Stimulated activated CD8-positive, alpha-beta memory T cell treated with anti-CD3 and anti-CD28 coated beads, Interleukin-15, amount 100 ng/mL, for 24 hours (primary cell): ENCODE data around the gene SYNGR2.
"Not testable (repeated sequence)": the region's sequence is repeated elsewhere in the genome, so short reads cannot be mapped to it uniquely, and the experiment has no call there.

Source experiments
- DNase-seq: peaks from one replicate; pipeline ENCODE4 v3.0.0-alpha.2; 2020; ENCODE audit warnings: low read depth

Gene SYNGR2

DNA sequence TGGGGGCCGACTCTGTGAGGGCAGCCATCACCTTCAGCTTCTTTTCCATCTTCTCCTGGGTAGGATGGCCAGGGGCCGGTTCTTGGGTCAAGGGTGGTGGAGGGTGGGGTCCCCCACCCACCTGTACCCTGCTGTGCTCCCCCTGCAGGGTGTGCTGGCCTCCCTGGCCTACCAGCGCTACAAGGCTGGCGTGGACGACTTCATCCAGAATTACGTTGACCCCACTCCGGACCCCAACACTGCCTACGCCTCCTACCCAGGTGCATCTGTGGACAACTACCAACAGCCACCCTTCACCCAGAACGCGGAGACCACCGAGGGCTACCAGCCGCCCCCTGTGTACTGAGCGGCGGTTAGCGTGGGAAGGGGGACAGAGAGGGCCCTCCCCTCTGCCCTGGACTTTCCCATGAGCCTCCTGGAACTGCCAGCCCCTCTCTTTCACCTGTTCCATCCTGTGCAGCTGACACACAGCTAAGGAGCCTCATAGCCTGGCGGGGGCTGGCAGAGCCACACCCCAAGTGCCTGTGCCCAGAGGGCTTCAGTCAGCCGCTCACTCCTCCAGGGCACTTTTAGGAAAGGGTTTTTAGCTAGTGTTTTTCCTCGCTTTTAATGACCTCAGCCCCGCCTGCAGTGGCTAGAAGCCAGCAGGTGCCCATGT, 3.3 kb downstream of the SYNGR2 start:
- DNase-seq: not testable (repeated sequence)

DNA sequence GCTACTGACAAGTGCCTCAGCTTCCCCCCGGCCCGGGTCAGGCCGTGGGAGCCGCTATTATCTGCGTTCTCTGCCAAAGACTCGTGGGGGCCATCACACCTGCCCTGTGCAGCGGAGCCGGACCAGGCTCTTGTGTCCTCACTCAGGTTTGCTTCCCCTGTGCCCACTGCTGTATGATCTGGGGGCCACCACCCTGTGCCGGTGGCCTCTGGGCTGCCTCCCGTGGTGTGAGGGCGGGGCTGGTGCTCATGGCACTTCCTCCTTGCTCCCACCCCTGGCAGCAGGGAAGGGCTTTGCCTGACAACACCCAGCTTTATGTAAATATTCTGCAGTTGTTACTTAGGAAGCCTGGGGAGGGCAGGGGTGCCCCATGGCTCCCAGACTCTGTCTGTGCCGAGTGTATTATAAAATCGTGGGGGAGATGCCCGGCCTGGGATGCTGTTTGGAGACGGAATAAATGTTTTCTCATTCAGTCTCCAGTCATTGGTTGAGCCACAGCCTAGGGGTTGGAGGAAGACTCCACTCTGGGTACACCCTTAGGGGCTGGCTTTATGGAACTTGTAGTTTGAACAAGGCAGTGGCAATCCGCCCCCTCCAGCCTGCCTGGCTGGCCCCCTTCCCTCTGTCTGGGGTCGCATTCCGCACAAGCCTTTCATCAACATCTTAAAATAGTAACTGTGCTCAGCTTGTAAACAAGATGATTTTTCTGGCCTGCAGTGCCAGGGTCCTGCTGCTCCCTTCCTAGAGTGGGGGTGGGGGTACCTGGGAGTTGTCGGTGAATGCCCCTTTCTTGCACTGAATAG, 4.1 kb downstream of the SYNGR2 start:
- no peak for DNase-seq

DNA sequence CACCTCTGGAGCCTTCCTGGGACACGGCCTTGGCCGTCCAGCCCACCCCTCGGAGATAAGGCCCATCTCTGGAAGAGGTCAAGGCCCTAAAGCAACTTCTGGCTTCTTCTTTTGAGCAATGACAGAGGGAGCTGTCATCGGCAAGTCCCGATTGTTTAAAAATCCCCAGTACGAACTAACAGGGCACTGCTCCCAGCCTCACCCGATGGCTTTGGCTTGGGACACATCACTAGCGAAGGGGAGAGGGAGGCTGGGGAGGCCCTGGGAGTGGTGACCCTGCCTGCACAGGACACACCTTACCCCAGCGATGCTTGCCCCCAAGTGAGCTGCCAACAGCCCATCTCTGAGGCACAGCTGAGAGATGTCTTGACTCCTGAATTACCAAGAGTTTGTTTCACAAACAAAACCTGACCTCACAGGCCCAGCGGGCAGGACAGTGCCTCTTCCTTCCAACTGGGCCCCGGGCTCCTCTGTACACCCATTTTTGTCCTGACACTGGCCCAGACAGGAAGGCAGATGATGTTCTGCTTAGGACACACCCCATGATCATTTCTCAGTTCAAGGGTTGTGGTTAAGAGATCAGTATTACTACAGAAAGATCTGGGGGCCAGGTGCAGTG, 4.8 kb downstream of the SYNGR2 start:
- no peak for DNase-seq

DNA sequence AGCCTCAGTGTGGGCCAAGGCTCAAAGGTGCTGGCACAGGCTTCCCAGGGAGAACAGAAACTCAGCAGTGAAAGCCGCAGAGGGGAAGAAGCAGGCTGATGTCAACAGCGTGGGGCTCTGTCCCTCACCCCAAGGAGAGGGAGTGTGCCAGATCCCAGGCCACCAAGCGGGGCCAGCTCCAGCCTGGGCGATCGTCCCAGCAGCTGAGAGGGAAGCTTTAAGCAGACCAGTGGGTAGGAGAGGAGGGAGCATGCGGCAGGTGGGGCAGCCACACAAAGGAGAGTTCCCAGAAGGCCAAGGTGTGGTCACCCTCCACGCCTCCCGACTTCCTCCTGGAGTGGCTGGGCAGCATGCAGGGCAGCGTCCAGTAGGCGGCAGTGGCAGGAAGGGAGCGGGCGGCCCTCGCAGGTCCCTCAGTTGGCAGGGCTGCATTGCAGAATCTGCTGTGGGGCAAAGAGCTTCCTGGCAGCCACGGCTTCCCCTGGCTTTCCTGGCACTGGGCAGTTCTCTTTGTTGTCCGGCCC, 6.0 kb downstream of the SYNGR2 start:
- no peak for DNase-seq

DNA sequence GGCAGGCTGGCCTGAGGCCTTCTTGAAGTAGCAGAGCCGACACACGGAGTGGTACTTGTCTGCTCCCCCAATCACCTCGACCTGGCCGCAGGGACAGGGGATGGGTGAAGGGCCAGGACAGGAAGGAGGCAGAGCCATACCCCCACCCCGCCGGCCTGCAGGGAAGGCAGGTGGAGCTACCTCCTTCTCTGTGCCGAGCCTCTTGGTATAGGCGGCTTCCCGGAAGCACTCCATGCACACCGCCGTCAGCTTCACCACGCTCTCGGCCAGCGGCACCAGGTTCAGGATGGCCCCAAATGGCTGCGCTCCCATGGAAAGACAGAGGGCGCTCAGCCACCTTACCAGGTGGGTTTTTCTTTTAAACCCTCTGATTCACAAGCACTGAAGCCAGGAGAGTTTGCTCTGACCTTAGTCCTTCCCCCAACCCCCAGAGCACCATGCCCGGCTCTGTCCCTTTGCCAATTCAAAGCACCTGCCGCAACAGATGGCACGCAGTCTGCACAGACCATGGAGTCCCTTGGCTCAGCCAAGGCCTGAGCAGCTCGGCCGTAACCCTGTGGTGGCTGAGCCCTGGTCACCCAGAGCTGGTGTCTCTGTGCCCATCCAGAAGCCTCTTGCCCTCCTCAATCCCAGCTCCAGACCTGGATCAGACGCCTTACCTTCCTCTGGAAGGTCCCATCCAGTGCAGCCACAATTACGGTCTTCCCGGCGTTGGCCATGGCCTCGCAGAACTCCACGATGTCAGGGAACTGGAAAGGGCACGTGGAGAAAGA, 6.7 kb downstream of the SYNGR2 start:
- no peak for DNase-seq

DNA sequence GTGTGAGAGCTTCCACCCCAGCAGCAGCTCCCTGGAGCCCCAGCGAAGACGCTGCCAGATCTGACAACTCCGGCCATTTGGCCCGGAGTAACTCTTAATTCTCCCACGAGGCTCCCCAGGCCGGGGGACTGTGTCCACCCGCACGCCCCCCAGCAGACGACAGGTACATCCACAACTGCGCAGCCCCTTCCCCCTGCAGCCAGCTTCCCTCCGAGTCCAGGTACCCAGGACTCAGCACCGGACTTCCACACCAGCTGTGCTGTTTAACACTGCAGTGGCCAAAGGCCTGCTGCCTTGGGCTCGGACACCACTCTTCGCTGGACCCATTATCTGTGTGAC, 7.2 kb downstream of the SYNGR2 start:
- DNase-seq: no peak

DNA sequence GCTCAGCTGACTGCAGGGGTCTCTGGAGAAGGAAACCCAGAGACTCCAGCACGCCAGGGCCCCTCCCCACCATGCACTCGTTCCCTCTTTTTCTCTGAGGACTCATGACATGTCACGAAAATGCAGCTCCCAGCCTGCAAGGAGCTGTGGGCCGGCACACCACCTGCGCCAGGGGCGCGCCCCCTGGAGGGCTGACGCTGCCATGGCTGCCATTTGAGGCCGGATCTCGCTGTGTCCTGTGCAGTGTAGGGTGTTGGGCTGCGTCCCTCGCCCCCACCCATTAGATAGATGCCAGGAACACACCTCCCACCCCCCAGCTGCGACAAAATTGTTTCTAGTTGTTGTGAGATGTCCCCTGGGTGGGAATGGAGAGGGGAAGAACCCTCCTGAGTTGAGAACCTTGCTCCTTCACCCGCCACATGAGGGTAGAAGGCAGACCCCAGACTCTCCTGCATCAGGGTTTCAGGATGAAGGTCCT, 8.2 kb downstream of the SYNGR2 start:
- peak; percentile 53 for DNase-seq

DNA sequence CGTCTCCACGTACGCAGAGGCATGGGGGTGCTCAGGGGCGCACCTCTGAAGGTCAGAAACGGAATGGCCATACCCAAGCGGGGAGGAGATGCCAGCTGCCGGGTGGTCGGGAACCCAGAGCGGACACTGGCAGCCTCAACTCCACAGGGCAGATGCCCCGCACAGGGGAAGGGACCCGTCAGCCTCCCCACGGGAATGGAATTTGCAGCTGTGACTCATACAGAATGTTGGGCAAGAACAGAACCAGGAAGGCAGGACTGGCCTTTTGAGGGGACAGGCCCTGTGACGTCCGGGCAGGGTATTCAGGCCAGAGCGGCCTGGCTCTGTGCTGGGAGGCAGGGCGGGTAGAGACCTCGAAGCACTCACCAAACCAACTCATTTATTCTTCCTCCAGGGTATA, 11.0 kb downstream of the SYNGR2 start:
- DNase-seq: no peak

DNA sequence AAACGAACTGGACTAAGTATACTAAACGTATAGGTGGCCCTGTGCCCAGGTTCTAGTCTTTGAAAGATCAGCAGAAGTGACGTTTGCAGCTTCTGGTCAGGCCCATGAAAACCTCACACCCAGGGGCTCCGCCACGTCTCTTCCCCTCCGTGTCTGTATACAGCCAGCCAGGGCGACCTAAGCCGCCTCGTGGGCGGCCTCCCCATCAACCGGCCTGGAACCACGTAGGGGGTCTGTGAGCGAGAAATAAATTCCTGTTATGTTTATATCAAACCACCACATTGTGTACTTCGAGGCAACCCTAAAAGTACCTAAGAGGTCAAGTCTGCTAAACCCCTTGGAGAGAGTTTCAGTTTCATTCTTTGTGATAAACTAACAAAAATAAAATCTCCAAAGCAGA, 11.7 kb downstream of the SYNGR2 start:
- no peak for DNase-seq

DNA sequence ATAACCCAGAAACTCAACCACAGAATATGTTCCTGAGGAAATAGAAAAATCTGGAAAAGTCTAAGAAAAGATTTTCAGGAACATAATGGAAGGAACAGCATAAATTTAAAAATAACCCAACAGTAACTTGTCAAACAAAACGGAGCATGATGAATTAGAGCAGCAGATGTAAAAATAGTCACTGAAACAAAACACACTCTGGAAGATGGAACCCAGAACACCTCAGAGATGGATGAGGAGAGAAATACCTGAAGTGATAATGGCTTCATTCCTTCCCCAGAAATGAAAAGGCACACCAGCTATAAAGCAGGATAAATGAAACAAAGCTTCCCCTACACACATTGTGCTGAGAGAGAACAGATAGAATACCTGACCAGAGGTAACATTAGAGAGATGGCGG, 12.1 kb downstream of the SYNGR2 start:
- no peak for DNase-seq

DNA sequence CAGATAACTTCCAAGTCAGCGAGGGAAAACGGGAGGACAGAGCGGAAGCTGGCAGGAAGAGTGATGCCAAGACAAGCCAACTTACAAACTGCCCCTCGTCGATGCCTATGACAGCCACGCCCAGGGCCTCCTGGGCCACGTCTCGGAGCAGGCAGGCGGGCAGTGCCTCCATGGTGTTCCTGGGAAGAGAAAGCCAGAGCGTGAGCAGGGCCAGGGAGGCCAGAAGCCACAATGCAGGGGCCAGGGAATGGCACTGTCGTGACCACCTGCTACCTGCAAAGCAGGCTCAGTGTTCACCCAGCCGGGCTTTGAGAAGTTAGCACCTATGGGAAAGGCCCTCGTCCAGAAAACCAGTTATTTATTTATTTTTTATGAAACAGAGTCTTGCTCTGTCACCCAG, 14.1 kb downstream of the SYNGR2 start:
- no peak for DNase-seq

DNA sequence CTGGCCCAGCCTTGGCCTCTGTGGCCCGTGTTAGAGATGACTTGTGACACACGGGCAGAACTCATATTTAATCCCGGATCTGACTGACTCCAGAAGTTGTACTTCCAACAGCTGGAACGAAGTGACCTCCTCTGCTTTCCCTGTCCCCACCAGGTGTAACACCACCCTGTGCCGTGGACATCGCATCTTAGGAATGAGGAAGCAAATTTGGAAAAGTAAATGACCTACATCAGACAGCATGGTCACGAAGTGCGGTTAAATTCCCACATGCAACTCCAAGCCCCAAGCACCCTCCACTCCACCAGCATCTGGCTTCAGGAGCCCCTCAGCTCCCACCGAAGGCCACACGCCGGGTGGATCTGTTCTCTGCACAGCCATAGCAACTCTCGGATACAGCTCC, 15.5 kb downstream of the SYNGR2 start:
- no peak for DNase-seq

DNA sequence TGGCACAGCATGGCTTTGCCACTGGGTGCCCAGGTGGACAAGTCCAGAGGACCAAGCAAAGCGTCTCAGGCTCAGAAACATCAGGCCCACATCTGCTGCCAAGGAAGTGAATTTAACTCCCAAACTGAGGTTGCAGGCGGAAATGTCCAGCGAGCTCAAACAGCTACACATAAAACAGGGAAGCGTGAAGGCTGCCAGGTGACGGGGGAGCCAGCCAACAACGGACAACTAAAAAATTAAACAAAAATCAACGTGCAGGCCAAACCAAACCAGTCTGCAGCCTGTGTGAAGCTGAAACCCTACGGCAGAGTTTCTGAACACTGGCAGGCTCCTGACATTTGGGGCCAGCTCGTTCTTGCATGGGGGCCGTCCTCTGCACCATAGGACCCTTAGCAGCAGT, 16.0 kb downstream of the SYNGR2 start:
- DNase-seq: no peak

DNA sequence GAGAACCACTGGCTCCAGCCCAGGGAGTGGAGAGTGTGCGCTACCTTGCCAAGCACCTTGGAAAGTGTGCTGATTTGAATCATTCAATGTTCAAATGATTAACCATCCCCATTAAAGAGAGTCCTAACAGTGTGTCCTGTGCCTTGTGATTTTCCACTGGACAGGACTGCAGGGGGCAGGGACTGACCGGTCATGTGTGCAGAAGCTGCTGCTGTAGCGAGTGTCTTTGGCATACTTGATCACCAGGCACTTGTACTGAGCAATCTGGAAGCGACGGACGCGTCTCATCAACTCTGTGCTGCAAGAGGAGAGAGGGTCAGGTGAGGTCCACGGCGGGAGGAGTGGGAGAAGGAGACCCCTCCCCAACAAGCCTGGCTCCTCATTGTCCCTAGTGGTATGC, 16.5 kb downstream of the SYNGR2 start:
- DNase-seq: no peak

DNA sequence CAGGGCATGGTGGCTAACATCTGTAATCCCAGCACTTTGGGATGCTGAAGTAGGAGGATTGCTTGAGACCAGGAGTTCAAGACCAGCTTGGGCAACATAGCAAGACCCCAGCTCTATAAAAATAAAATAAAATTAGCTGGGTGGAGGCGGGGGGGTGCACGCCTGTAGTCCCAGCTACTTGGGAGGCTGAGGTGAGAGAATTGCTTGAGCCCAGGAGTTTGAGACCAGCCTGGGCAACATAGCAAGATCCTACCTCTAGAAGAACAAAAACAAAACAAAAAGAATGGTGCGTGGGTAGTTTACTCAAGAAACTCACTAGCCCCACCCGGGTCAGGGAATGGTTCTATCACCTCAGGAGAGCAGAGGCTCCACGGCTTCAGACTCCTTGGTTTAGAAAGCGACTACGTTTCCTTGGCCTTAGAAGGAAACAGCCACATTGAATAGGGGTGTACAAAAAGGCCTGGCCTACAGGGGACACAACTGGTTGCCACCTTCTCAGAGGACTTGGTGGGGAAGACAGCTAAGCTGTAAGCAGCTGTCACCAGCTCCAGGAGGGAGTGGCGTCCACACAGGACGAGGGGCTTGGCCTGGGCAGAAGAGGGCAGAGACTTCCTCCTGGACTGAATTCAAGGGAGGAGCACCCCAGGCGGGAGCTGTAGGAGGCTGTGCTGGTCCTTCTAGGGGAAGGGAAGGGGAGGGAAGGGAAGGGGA, 17.8 kb downstream of the SYNGR2 start:
- no peak for DNase-seq

DNA sequence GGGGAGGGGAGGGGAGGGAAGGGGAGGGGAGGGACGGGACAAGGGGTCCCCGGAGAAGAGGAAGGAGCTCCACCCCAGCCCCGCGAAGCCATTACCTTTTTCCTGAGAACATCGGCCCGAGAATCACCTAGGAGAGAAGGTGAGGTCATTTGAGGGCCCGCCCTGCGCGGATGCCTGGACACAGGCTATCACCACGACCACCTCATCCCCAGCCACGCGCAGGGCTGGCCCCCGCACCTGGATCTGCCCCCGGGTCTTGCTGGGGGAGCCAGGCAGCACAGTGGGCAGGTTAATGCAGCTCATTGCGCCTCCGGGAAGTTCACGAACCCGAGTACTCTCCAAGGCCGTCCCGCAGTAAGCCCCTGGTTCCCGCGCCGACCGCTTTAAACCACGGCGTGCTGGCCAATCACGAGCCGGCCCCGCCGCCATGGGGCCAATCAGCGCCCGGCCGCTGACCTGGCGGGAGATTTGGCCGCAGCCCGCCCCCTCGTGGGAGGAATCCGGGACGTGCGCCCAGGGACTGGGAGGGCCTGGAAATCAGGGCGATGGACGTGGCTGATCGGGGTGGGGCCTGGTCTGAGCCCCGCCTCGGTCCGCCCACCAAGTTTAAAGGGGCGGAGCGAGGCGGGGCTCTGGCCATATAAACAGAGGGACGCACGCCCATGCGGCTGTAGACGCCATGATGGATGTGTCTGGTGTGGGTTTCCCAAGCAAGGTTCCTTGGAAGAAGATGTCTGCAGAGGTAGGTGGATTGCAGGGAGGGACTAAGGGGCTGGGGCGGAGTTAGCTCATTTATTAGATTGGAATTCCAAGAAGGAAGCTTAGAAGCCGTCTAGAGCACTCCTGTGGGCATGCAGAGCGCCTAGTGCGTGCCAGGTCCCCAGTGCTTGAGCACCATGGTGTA, 18.6 kb downstream of the SYNGR2 start, which contains the start of the genes AFMID and TK1:
Gene AFMID (plus strand): TSS at position 671 of the 904 bp plus-strand sequence. CDS start 9 bp downstream, at position 680.
Gene TK1 (minus strand): TSS at position 361 of the 904 bp plus-strand sequence. CDS start 58 bp downstream, at position 303.
- DNase-seq: peak; percentile 85

DNA sequence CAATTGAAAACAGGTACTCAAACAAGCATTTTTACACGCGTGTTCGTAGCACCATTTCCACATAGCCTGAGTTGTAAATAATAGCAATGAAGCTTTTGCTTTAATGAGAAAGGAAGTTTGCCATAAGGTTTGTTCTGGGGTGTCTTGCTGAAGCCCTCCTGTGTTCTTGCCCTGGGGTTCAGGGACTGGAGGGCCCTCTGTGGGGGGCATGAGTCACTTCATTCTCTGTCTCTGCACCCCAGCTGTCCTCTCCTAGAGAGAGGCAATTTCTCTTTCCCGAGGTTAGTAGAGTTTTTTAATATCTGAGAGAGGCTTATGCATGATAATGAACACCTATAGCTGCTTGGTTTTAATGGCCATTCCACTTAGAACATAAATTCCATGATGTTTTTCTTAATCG, 28.3 kb downstream of the SYNGR2 start:
- no peak for DNase-seq

DNA sequence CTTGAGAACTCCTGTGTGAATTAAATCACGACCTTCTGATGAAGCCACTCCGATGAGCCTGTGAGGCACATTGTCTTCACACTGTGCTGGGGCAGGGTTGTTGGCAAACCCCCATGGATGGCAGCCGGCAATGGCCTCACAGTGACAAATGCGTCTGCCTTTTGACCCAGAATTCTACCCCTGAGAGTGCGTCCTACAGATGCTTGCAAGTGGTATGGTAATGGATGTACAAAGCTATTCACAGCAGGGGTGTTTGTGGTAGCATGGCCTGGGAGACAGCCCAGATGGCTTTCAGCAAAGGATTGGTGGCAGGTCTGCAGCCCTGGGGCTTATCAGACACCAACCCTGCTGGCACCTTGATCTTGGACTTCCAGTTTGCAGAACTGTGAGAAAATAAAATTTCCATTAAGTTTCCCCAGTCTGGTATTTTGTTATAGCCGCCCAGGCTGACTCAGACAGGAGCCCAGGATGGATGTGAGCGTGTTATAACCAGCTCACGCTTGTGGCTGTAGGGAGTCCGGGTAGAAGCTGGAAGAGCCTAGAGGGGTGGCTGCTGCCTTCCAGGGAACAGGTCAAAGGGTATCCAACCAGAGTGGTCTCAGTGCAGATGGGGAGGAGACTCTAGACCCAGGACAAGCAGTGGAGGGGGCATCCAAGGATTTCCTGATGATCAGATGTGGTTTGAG, 28.9 kb downstream of the SYNGR2 start:
- no peak for DNase-seq

DNA sequence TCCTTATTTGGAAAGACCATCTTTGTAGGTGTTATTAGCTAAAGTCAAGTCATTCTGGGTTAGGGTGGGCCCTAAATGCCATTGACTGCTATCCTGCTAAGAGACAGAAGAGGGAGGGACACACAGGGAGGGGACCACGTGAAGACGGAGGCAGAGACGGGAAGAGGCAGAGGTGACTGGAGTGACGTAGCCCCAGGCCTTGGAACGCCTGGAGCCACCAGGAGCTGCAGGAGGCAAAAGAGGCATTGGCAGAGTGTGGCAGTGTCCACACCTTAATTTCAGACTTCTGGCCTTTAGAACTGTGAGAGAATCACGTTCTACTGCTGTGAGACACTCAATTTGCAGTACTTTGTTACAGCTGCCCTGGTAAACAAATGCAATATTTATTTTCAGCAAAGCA, 32.1 kb downstream of the SYNGR2 start:
- no peak for DNase-seq

DNA sequence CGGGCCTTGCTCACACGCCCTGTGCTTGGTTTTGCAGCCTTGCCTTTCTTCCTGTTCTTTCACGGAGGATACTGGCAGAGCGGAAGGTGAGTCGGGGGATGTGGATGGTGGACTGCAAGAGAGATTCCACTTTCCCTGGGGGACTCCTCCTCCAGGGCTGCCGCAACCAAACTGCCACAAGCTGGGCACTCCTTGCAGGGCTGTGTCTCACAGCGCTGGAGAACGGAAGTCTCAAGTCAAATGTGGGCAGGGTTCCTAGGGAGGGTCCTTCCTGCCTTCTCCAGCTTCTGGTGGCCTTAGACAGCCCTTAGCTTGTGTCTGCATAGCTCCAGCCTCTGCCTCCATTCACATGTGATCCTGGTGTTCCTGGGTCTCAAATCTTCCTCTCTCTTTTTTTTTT, 34.3 kb downstream of the SYNGR2 start:
- no peak for DNase-seq
